ENCODE results near the gene ALB. TPM values are rescaled to one million over a fixed set of nuclear protein-coding genes. Genes with fewer than 3 reads are reported as not detected.

Gene ALB
- total and polyA plus RNA-seq, 2 donors (not counting 1 experiment from before 2014, with no cell fraction given): 0.24 TPM; not detected in 1

GRCh38 chr4:73439445-73439844, 35.4 kb downstream of the ALB start:
- no peaks in the 10 kb centered on the region for H4K20me1 ChIP-seq (ENCODE audit: control insufficient read depth, insufficient read depth, low read length, poor library complexity, severe bottlenecking)
- H3K9ac ChIP-seq (ENCODE audit: low read length): no peak overlapping the region
- Mint-ChIP-seq H3K27me3 (peaks cover 16% of the 10 kb centered on the region), H3K27ac (no peak overlapping the region), H3K9me3 (ENCODE audit: insufficient read depth) (no peaks in the 10 kb centered on the region), H3K4me3 (no peak overlapping the region), H3K4me1 (no peaks in the 10 kb centered on the region)
- no peak overlapping the region for H3K27ac ChIP-seq (ENCODE audit: low read length in 2 of 2)
- no peaks in the 10 kb centered on the region for H3K9me3 ChIP-seq (ENCODE audit: control extremely low read depth in 1 of 3, control insufficient read depth in 2 of 3, insufficient read depth in 1 of 3, low read length in 2 of 3)
- H3K4me3 ChIP-seq (ENCODE audit: control extremely low read depth in 1 of 5, extremely low read depth in 1 of 5, insufficient read depth in 1 of 5, low read depth in 2 of 5, low read length in 4 of 5): no peak overlapping the region
- H3K4me2 ChIP-seq (replicated peaks; ENCODE audit: low read depth, low read length, poor library complexity, severe bottlenecking): no peak overlapping the region
- no CpG with 5 or more reads among the region's 2 CpGs for WGBS (ENCODE audit: insufficient coverage)
- H2AFZ ChIP-seq (ENCODE audit: insufficient read depth, low read depth, low read length, poor library complexity, severe bottlenecking): no peak overlapping the region
- H3K36me3 ChIP-seq (replicated peaks in 1 of 2; ENCODE audit: control extremely low read depth in 1 of 2, control insufficient read depth in 1 of 2, extremely low read depth in 1 of 2, insufficient read depth in 2 of 2, low read length in 1 of 2): no peaks in the 10 kb centered on the region
- CTCF ChIA-PET: no interaction called here
- intact Hi-C loops (cut with micrococcal nuclease): no loop called here
- H3K4me1 ChIP-seq (ENCODE audit: control insufficient read depth in 2 of 2, insufficient read depth in 2 of 2, low read length in 2 of 2): no peaks in the 10 kb centered on the region
- H3K27me3 ChIP-seq (replicated peaks in 1 of 4; ENCODE audit: control extremely low read depth in 1 of 4, control insufficient read depth in 3 of 4, insufficient read depth in 4 of 4, low read length in 3 of 4): peaks cover 0 to 4% (median 1%) of the 10 kb centered on the region in 4 experiments
- POLR2A ChIA-PET: no interaction called here
- ATAC-seq (ENCODE audit: low read depth) (no peak), DNase-seq (no peak)
- no peak for TF ChIP-seq CTCF (IDR thresholded peaks at IDR 0.05)
- no peak for TF ChIP-seq EZH2 (IDR thresholded peaks at IDR 0.05; ENCODE audit: borderline replicate concordance, insufficient read depth, low read depth, low read length, poor library complexity, severe bottlenecking)
- H3K79me2 ChIP-seq (ENCODE audit: control insufficient read depth, insufficient read depth, low read length): no peaks in the 10 kb centered on the region

GRCh38 chr4:73439991-73440390, 35.9 kb downstream of the ALB start:
- no peak for TF ChIP-seq EZH2 (IDR thresholded peaks at IDR 0.05; ENCODE audit: borderline replicate concordance, insufficient read depth, low read depth, low read length, poor library complexity, severe bottlenecking)
- TF ChIP-seq CTCF (IDR thresholded peaks at IDR 0.05): no peak
- no CpG with 5 or more reads among the region's 3 CpGs for WGBS (ENCODE audit: insufficient coverage)
- Histone ChIP-seq H4K20me1 (ENCODE audit: control insufficient read depth, insufficient read depth, low read length, poor library complexity, severe bottlenecking) (no peaks in the 10 kb centered on the region), H3K36me3 (replicated peaks in 1 of 2; ENCODE audit: control extremely low read depth in 1 of 2, control insufficient read depth in 1 of 2, extremely low read depth in 1 of 2, insufficient read depth in 2 of 2, low read length in 1 of 2) (no peaks in the 10 kb centered on the region), H3K9ac (ENCODE audit: low read length) (no peak overlapping the region), H3K9me3 (ENCODE audit: control extremely low read depth in 1 of 3, control insufficient read depth in 2 of 3, insufficient read depth in 1 of 3, low read length in 2 of 3) (no peaks in the 10 kb centered on the region), H2AFZ (ENCODE audit: insufficient read depth, low read depth, low read length, poor library complexity, severe bottlenecking) (no peak overlapping the region), H3K79me2 (ENCODE audit: control insufficient read depth, insufficient read depth, low read length) (no peaks in the 10 kb centered on the region), H3K4me2 (replicated peaks; ENCODE audit: low read depth, low read length, poor library complexity, severe bottlenecking) (no peak overlapping the region), H3K4me3 (ENCODE audit: control extremely low read depth in 1 of 5, extremely low read depth in 1 of 5, insufficient read depth in 1 of 5, low read depth in 2 of 5, low read length in 4 of 5) (no peak overlapping the region), H3K27ac (ENCODE audit: low read length in 2 of 2) (no peak overlapping the region), H3K27me3 (replicated peaks in 1 of 4; ENCODE audit: control extremely low read depth in 1 of 4, control insufficient read depth in 3 of 4, insufficient read depth in 4 of 4, low read length in 3 of 4) (peaks cover 0 to 2% (median 1%) of the 10 kb centered on the region in 4 experiments), H3K4me1 (ENCODE audit: control insufficient read depth in 2 of 2, insufficient read depth in 2 of 2, low read length in 2 of 2) (no peaks in the 10 kb centered on the region)
- DNase-seq (no peak), ATAC-seq (ENCODE audit: low read depth) (no peak)
- ChIA-PET CTCF (no interaction called here), POLR2A (no interaction called here)
- H3K27me3 Mint-ChIP-seq: peaks cover 18% of the 10 kb centered on the region
- intact Hi-C loops (cut with micrococcal nuclease): no loop called here
- H3K4me1 Mint-ChIP-seq: no peaks in the 10 kb centered on the region
- no peaks in the 10 kb centered on the region for H3K9me3 Mint-ChIP-seq (ENCODE audit: insufficient read depth)
- no peak overlapping the region for H3K4me3 Mint-ChIP-seq
- no peak overlapping the region for H3K27ac Mint-ChIP-seq
